Thoracic aorta (tissue), 2 donors: ENCODE data around the gene GATAD2B. TPM values are rescaled to one million over a fixed set of nuclear protein-coding genes. Genes with fewer than 3 reads are reported as not detected.
A peak's percentile ranks its signal among the peaks of the same experiment; 100 is the strongest.

Source experiments
- ATAC-seq: fragments of 150-250 bp; one replicate; pipeline ENCODE4 v1.8.0; 2017; ENCODE audit warnings: low read depth; ENCODE audit not compliant: insufficient number of reproducible peaks, low FRiP score
- DNase-seq: peaks from one replicate; pipeline ENCODE4 v3.0.0-alpha.2; 2020; ENCODE audit warnings: low spot score
- H3K27ac ChIP-seq, 2 donors: fragments of 200-600 bp; sonication (generic); 1 replicate in 1 of 2; 2 replicates in 1 of 2; pipeline ENCODE4 v1.5.1; 2016; ENCODE audit warnings: mild to moderate bottlenecking in 2 of 2, moderate library complexity in 2 of 2
- H3K27me3 ChIP-seq: fragments of 200-600 bp; sonication (generic); replicated peaks from 2 replicates; pipeline ENCODE4 v1.6.0; 2016; ENCODE audit warnings: mild to moderate bottlenecking; ENCODE audit not compliant: insufficient read depth
- H3K36me3 ChIP-seq: fragments of 200-600 bp; sonication (generic); one replicate; pipeline ENCODE4 v1.5.1; 2016
- H3K4me1 ChIP-seq, 2 donors: fragments of 200-600 bp; sonication (generic); 1 replicate in 1 of 2; 2 replicates in 1 of 2; pipeline versions ENCODE4 v1.5.1 to v1.6.0; 2016; ENCODE audit warnings: low read depth in 2 of 2, mild to moderate bottlenecking in 1 of 2; ENCODE audit not compliant: control insufficient read depth in 1 of 2
- H3K4me3 ChIP-seq: fragments of 200-600 bp; sonication (generic); 2 replicates; pipeline ENCODE4 v1.5.1; 2016; ENCODE audit warnings: mild to moderate bottlenecking
- H3K9me3 ChIP-seq: fragments of 200-600 bp; sonication (generic); 2 replicates; pipeline ENCODE4 v1.5.1; 2016
- total RNA-seq, 2 donors: library from RNA; depleted of rRNA; stranded (reverse); fragments of >200 nt; gene quantifications; one replicate each; pipeline versions ENCODE4 v1.1.0 to v1.2.3, GENCODE V29; 2016
- TF ChIP-seq, protein P1 (sequence below): fragments of 200-600 bp; sonication (generic); IDR thresholded peaks from one replicate; pipeline ENCODE4 v1.5.1; 2019; ENCODE audit warnings: antibody characterized with exemption

GATAD2B gene
- total RNA-seq, 2 donors from 2014 or later = 22.7 to 31.5 TPM

DNA sequence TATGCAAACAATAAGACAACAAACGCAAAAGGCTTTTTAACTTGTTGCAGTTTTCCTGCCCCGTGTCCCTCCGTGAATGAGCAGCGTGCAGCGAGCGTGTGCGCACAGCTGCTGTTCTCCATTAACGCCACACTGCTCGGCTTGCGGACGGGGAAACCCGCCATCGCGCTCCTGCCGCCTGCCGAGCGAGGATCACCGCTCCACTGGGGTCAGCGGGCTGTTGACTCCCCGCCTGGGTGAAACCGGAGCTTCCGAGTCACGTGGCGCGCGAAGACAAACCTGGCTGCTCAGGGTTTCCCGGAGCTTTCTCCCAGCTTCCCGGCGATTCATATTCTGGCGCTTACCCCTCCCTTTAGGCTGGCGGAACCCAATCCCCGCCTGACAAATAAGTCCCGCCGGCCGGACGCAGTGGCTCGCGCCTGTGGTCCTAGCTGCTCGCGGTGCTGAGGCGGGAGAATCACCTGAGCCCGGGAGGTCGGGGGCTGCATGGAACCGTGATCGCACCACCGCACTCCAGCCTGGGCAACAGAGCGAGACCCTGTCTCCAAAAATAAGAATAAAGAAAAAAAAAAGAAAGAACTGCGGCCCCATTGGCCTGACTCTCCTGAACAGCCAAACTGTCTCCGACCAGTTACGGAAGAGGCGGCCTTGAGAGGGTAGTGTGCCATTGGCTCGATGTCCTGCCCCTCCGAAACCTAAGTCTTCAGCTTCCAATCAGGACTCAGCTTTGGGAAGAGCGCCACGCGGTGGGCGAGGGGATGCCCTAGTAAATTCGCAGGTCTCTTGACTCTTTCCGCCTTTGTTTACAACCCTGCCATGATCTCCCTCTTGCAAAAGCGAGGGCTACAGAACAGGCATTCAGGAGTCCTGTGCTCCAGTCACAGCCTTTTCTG is 44.6 kb upstream of the GATAD2B start, which contains the start of gene CREB3L4:
Gene CREB3L4, plus strand, starts transcription at position 796 of the 893 bp plus-strand sequence. CDS start 624 bp downstream, outside the sequence.
- DNase-seq (peak; percentile 71), ATAC-seq (peak; percentile 58)
- no peaks in the 10 kb centered on the region for H3K9me3 ChIP-seq
- H3K27ac ChIP-seq = peak within 1 kb of the TSS; percentile 84 to 92
- no peaks in the 10 kb centered on the region for H3K27me3 ChIP-seq
- TF ChIP-seq, protein P1, sequence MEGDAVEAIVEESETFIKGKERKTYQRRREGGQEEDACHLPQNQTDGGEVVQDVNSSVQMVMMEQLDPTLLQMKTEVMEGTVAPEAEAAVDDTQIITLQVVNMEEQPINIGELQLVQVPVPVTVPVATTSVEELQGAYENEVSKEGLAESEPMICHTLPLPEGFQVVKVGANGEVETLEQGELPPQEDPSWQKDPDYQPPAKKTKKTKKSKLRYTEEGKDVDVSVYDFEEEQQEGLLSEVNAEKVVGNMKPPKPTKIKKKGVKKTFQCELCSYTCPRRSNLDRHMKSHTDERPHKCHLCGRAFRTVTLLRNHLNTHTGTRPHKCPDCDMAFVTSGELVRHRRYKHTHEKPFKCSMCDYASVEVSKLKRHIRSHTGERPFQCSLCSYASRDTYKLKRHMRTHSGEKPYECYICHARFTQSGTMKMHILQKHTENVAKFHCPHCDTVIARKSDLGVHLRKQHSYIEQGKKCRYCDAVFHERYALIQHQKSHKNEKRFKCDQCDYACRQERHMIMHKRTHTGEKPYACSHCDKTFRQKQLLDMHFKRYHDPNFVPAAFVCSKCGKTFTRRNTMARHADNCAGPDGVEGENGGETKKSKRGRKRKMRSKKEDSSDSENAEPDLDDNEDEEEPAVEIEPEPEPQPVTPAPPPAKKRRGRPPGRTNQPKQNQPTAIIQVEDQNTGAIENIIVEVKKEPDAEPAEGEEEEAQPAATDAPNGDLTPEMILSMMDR = peak; percentile 19
- peak within 1 kb of the TSS; percentile 85 for H3K4me3 ChIP-seq
- H3K4me1 ChIP-seq = peaks cover 23 to 38% of the 10 kb centered on the region in 2 donors
- H3K36me3 ChIP-seq = no peaks in the 10 kb centered on the region

DNA sequence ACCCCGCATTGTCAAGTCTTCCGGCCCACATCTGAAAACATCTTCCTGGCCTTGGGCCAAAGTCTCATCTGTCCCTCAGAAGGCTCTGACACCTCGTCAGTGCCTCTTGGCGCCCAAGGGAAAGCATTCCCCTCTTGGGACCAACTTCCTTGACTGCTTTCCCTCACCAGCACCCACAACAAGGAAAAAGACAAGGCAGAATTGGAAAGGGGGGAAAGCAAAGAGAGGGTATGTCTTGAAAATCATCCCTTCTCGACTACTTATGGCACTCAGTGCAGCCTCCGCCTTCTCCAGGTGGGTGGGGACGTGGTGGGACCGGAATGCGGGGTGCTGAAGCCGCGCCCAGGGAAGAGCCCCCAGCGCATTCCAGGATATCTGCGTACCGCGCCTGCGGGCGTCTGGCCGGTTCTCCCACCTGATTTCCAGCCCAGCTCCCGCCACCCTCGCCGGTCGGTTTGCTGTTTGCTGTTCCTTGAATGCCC is 41.1 kb upstream of the GATAD2B start:
- TF ChIP-seq, protein P1 = no peak
- DNase-seq (no peak), ATAC-seq (peak; percentile 1)
- H3K9me3 ChIP-seq = no peaks in the 10 kb centered on the region
- H3K4me1 ChIP-seq = peaks cover 36 to 64% of the 10 kb centered on the region in 2 donors
- no peaks in the 10 kb centered on the region for H3K27me3 ChIP-seq
- peak overlapping the region; percentile 90 to 94 for H3K27ac ChIP-seq
- peaks cover 8% of the 10 kb centered on the region for H3K36me3 ChIP-seq
- H3K4me3 ChIP-seq = peak overlapping the region; percentile 77

DNA sequence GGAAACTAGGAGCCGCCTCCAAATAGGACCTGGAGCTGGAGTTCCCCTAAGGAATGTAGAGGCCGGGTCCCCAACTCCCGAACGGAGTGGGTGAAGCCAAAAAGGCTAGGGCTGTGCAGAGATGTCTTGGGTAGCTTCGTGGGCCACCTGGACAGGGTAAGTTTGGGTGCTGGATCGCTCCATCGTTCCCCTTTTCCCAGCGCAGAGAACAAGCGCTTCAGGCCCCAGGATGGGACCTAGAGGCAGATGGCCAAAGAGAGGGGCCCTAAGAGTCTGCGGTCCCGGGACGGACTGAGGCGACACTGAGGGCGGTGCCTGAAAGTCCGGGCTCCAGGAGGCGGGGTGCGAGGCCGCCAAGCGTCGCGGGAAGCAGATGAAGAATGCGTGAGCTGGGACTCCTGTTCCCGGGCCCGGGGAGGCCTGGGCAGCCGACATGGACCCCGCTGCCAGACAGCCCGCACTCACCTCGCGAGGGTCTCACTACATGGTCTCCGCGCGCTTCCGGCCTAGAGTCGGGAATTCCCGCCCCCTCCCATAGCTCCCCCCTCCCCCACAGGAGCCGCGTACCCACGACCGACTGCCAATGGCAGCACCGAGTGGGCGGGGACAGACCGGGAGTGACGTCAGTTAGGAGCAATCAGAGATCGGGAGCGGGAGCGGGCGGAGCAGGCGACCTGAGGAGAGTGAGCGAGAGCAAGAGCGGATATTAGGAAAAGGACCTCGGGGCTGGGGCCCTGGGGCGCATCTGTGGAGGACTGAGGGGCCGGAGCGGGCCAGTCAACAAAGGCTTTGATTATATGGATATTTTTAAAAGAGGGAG is 40.5 kb upstream of the GATAD2B start, which contains the start of gene SLC39A1:
Gene SLC39A1, minus strand, starts transcription at position 508 of the 820 bp plus-strand sequence. CDS start 822 bp downstream, outside the sequence.
- no peaks in the 10 kb centered on the region for H3K9me3 ChIP-seq
- peaks cover 8% of the 10 kb centered on the region for H3K36me3 ChIP-seq
- H3K27me3 ChIP-seq = no peaks in the 10 kb centered on the region
- peak within 1 kb of the TSS; percentile 90 to 94 for H3K27ac ChIP-seq
- TF ChIP-seq, protein P1 = no peak
- DNase-seq = peak; percentile 97
- H3K4me1 ChIP-seq = peaks cover 35 to 59% of the 10 kb centered on the region in 2 donors
- H3K4me3 ChIP-seq = peak within 1 kb of the TSS; percentile 77
- ATAC-seq = peak; percentile 78

- TF ChIP-seq, protein P1 = no peak
- Histone ChIP-seq H3K4me3 (peak overlapping the region; percentile 77), H3K4me1 (peaks cover 36 to 59% of the 10 kb centered on the region in 2 donors), H3K27me3 (no peaks in the 10 kb centered on the region), H3K36me3 (peaks cover 8% of the 10 kb centered on the region), H3K9me3 (no peaks in the 10 kb centered on the region), H3K27ac (peak overlapping the region; percentile 90 to 94)
- DNase-seq (no peak), ATAC-seq (no peak)
Observed at GRCh38 chr1:153962088-153963029, 39.6 kb upstream of the GATAD2B start.
